SU-DHL-6 (cell line): ENCODE data around the gene HAGH.

Source experiments
- H2AFZ ChIP-seq: fragments of 200-600 bp; sonication (generic); 2 replicates; pipeline ENCODE4 v1.6.1; 2014; ENCODE audit warnings: low read depth, mild to moderate bottlenecking, moderate library complexity, mixed read lengths, antibody characterized with exemption, low read length; ENCODE audit not compliant: severe bottlenecking
- H3F3A ChIP-seq: fragments of 200-600 bp; shearing (Covaris generic); 2 replicates; pipeline ENCODE4 v1.6.0; 2016; ENCODE audit warnings: antibody characterized with exemption, mild to moderate bottlenecking; ENCODE audit not compliant: insufficient read depth
- H3K27ac ChIP-seq: fragments of 200-600 bp; sonication (generic); 2 replicates; pipeline ENCODE4 v1.5.1; 2016; ENCODE audit warnings: low read depth, mild to moderate bottlenecking, low read length, moderate library complexity, mixed read lengths
- H3K27me3 ChIP-seq: fragments of 200-600 bp; sonication (generic), shearing (Covaris generic); 2 replicates; pipeline ENCODE4 v1.6.0; 2014; ENCODE audit warnings: mild to moderate bottlenecking, low read length
- H3K36me3 ChIP-seq: fragments of 200-600 bp; sonication (generic); 2 replicates; pipeline ENCODE4 v1.6.1; 2014; ENCODE audit warnings: mild to moderate bottlenecking, low read length, mixed read lengths
- H3K4me2 ChIP-seq: fragments of 300-600, 200-600 bp; shearing (Covaris generic), sonication (generic); 2 replicates; pipeline ENCODE4 v1.6.0; 2014; ENCODE audit warnings: low read length, low read depth, mild to moderate bottlenecking; ENCODE audit not compliant: poor library complexity, severe bottlenecking
- H3K4me3 ChIP-seq: fragments of 200-600 bp; sonication (generic); 2 replicates; pipeline ENCODE4 v1.5.1; 2014; ENCODE audit warnings: antibody characterized with exemption, low read length, mild to moderate bottlenecking, mixed read lengths; ENCODE audit not compliant: insufficient read depth, poor library complexity, severe bottlenecking
- H3K79me2 ChIP-seq: fragments of 200-600 bp; sonication (generic); 2 replicates; pipeline ENCODE4 v1.6.1; 2014; ENCODE audit warnings: mild to moderate bottlenecking, low read length, moderate library complexity; ENCODE audit not compliant: insufficient read depth
- H3K9ac ChIP-seq: fragments of 200-600 bp; sonication (generic); 2 replicates; pipeline ENCODE4 v1.7.0; 2014; ENCODE audit warnings: mild to moderate bottlenecking, low read length
- H3K9me2 ChIP-seq: fragments of 200-600 bp; sonication (generic); replicated peaks from 2 replicates; pipeline ENCODE4 v1.6.1; 2014; ENCODE audit warnings: low read length; ENCODE audit not compliant: insufficient read depth
- H3K9me3 ChIP-seq: fragments of 200-600 bp; sonication (generic); 2 replicates; pipeline ENCODE4 v1.6.1; 2014; ENCODE audit warnings: low read length, mixed read lengths; ENCODE audit not compliant: insufficient read depth
- H4K20me1 ChIP-seq: fragments of 200-600 bp; sonication (generic); 2 replicates; pipeline ENCODE4 v1.6.1; 2014; ENCODE audit warnings: low read depth, mild to moderate bottlenecking, antibody characterized with exemption, low read length, moderate library complexity, mixed read lengths
- CTCF ChIP-seq: fragments of 200-600 bp; sonication (generic); IDR thresholded peaks from one replicate; pipeline ENCODE4 v1.5.1; 2017; ENCODE audit warnings: antibody characterized with exemption, mild to moderate bottlenecking, low read length, moderate library complexity; ENCODE audit not compliant: insufficient read depth, poor library complexity, severe bottlenecking
- EZH2phosphoT487 ChIP-seq: fragments of 200-600 bp; sonication (generic), shearing (Covaris generic); conservative IDR thresholded peaks from 2 replicates; pipeline ENCODE4 v1.6.1; 2018; ENCODE audit warnings: mild to moderate bottlenecking, antibody characterized with exemption, low read length, moderate library complexity, mixed read lengths

Gene HAGH

GRCh38 chr16:1768767-1769401 is 57.7 kb downstream of the HAGH start:
- no peak overlapping the region for H3K9ac ChIP-seq
- no peaks in the 10 kb centered on the region for H4K20me1 ChIP-seq
- H3K36me3 ChIP-seq: no peaks in the 10 kb centered on the region
- H3K9me3 ChIP-seq: no peaks in the 10 kb centered on the region
- H3K4me3 ChIP-seq: no peak overlapping the region
- H3K27me3 ChIP-seq: no peaks in the 10 kb centered on the region
- H3K27ac ChIP-seq: no peak overlapping the region
- no peak overlapping the region for H2AFZ ChIP-seq
- H3K9me2 ChIP-seq: no peaks in the 10 kb centered on the region
- H3K4me2 ChIP-seq: no peak overlapping the region
- peaks cover 11% of the 10 kb centered on the region for H3K79me2 ChIP-seq
- TF ChIP-seq CTCF (no peak), EZH2phosphoT487 (no peak)
- H3F3A ChIP-seq: peaks cover 16% of the 10 kb centered on the region; the same call in 1 of the 2 replicates

GRCh38 chr16:1768061-1768766 is 58.4 kb downstream of the HAGH start:
- Histone ChIP-seq H3F3A (peaks cover 16% of the 10 kb centered on the region; the same call in 1 of the 2 replicates), H3K27ac (no peak overlapping the region), H3K36me3 (no peaks in the 10 kb centered on the region), H3K4me3 (no peak overlapping the region), H4K20me1 (no peaks in the 10 kb centered on the region), H3K9ac (no peak overlapping the region), H3K27me3 (no peaks in the 10 kb centered on the region), H2AFZ (no peak overlapping the region), H3K9me2 (no peaks in the 10 kb centered on the region), H3K79me2 (peaks cover 10% of the 10 kb centered on the region), H3K9me3 (no peaks in the 10 kb centered on the region), H3K4me2 (no peak overlapping the region)
- TF ChIP-seq CTCF (no peak), EZH2phosphoT487 (no peak)

GRCh38 chr16:1767116-1767994 is 59.3 kb downstream of the HAGH start:
- no peak overlapping the region for H3K27ac ChIP-seq

More at GRCh38 chr16:1767116-1767994, 59.3 kb downstream of the HAGH start:
- Histone ChIP-seq H3K4me3 (no peak overlapping the region), H2AFZ (no peak overlapping the region), H3K9me2 (no peaks in the 10 kb centered on the region), H3K36me3 (no peaks in the 10 kb centered on the region), H3F3A (peaks cover 13% of the 10 kb centered on the region; the same call in 1 of the 2 replicates), H3K9ac (no peak overlapping the region), H3K9me3 (no peaks in the 10 kb centered on the region), H3K4me2 (no peak overlapping the region), H3K79me2 (peaks cover 6% of the 10 kb centered on the region), H4K20me1 (no peaks in the 10 kb centered on the region), H3K27me3 (no peaks in the 10 kb centered on the region)
- no peak for TF ChIP-seq EZH2phosphoT487
- TF ChIP-seq CTCF: no peak
